Esophagus muscularis mucosa (tissue), 4 donors: Measurements from ENCODE around the gene C2orf42.

Experiments used
- CTCF ChIP-seq, 3 experiments: fragments of 200-600 bp in 2 of 3; fragments of 450-650 bp in 1 of 3; sonication (generic) in 2 of 3; IDR thresholded peaks; one replicate each; pipeline ENCODE4 v1.5.1; 2017 to 2019; ENCODE audit warnings: antibody characterized with exemption in 3 of 3, mild to moderate bottlenecking in 2 of 3, moderate library complexity in 1 of 3
- EP300 ChIP-seq: sonication (generic); formaldehyde crosslinking; IDR thresholded peaks from one replicate; pipeline ENCODE4 v1.6.1; 2017; ENCODE audit warnings: antibody characterized with exemption
- POLR2A ChIP-seq: fragments of 450-650 bp; IDR thresholded peaks from one replicate; pipeline ENCODE4 v1.6.1; 2017; ENCODE audit warnings: antibody characterized with exemption, moderate library complexity, mild to moderate bottlenecking, low read depth

- TF ChIP-seq CTCF (IDR thresholded peaks at IDR 0.05) (no peak), EP300 (no peak), POLR2A (no peak)
Measured at GRCh38 chr2:70161069-70161534, 29.7 kb downstream of the C2orf42 start.
